ENCODE measurements around the gene ARHGAP6.
"Not testable (repeated sequence)": the region's sequence is repeated elsewhere in the genome, so short reads cannot be mapped to it uniquely, and the experiment has no call there.

Gene ARHGAP6

GRCh38 chrX:11641349-11642065, 24.2 kb downstream of the ARHGAP6 start:
- no peak for DNase-seq

- no peak for DNase-seq
These were observed 25.6 kb downstream of the ARHGAP6 start for GRCh38 chrX:11640089-11640488.

- DNase-seq, result no peak
These were observed 33.0 kb downstream of the ARHGAP6 start for GRCh38 chrX:11632732-11633131.

GRCh38 chrX:11629593-11630211, 36.0 kb downstream of the ARHGAP6 start:
- no peak for DNase-seq

GRCh38 chrX:11628399-11628798, 37.3 kb downstream of the ARHGAP6 start:
- DNase-seq, result no peak

- no peak for DNase-seq
These were observed 39.4 kb downstream of the ARHGAP6 start for GRCh38 chrX:11626351-11626750.

GRCh38 chrX:11619441-11619840, 46.3 kb downstream of the ARHGAP6 start:
- no peak for DNase-seq

- DNase-seq, result not testable (repeated sequence)
These were observed 51.5 kb downstream of the ARHGAP6 start for GRCh38 chrX:11614253-11614652.

- DNase-seq, result no peak
These were observed 53.8 kb downstream of the ARHGAP6 start for GRCh38 chrX:11611965-11612364.

GRCh38 chrX:11611161-11611560, 54.6 kb downstream of the ARHGAP6 start:
- DNase-seq, result no peak

- DNase-seq, result no peak
These were observed 56.6 kb downstream of the ARHGAP6 start for GRCh38 chrX:11609109-11609508.

GRCh38 chrX:11606408-11606807, 59.3 kb downstream of the ARHGAP6 start:
- DNase-seq, result no peak

GRCh38 chrX:11600578-11600977, 65.1 kb downstream of the ARHGAP6 start:
- no peak for DNase-seq

- no peak for DNase-seq
These were observed 68.2 kb downstream of the ARHGAP6 start for GRCh38 chrX:11597479-11597878.

GRCh38 chrX:11591723-11592346, 73.9 kb downstream of the ARHGAP6 start:
- no peak for DNase-seq

GRCh38 chrX:11589641-11590040, 76.1 kb downstream of the ARHGAP6 start:
- no peak for DNase-seq

GRCh38 chrX:11588097-11588496, 77.6 kb downstream of the ARHGAP6 start:
- DNase-seq, result no peak

GRCh38 chrX:11585174-11585573, 80.5 kb downstream of the ARHGAP6 start:
- no peak for DNase-seq

GRCh38 chrX:11580789-11581188, 84.9 kb downstream of the ARHGAP6 start:
- DNase-seq, result no peak

GRCh38 chrX:11579636-11580600, 85.8 kb downstream of the ARHGAP6 start:
- no peak for DNase-seq

- not testable (repeated sequence) for DNase-seq
These were observed 87.4 kb downstream of the ARHGAP6 start for GRCh38 chrX:11578301-11578700.

GRCh38 chrX:11577603-11578002, 88.1 kb downstream of the ARHGAP6 start:
- DNase-seq, result no peak

- no peak for DNase-seq
These were observed 90.4 kb downstream of the ARHGAP6 start for GRCh38 chrX:11575332-11575731.
